ENCODE data around the gene CLDND2. TPM values are rescaled to one million over a fixed set of nuclear protein-coding genes. Genes with fewer than 3 reads are reported as not detected.

CLDND2 gene
- total RNA-seq, 1 experiment from 2014 or later: 0.79 TPM

- H3K36me3 Mint-ChIP-seq (ENCODE audit: insufficient read depth, unreplicated experiment): peaks cover 6% of the 10 kb centered on the region
- H3K9me3 Mint-ChIP-seq (ENCODE audit: unreplicated experiment): no peaks in the 10 kb centered on the region
- intact Hi-C loops (cut with micrococcal nuclease): no loop called here
- H3K27ac Mint-ChIP-seq (ENCODE audit: low read depth, unreplicated experiment): peak overlapping the region; percentile 65
- no peak for DNase-seq (ENCODE audit: unreplicated experiment)
- no peak overlapping the region for H3K4me3 Mint-ChIP-seq (ENCODE audit: unreplicated experiment)
- H3K27me3 Mint-ChIP-seq (ENCODE audit: insufficient read depth, unreplicated experiment): no peaks in the 10 kb centered on the region
- no TSS peak for BruUV-seq (replicated peaks)
- ChIA-PET POLR2A (interaction anchor here (1.0 to 2.0 kb wide), 2 partner anchors 12 to 16 kb away, joined by 4 to 5 read pairs; no protein-coding TSS in a partner anchor), CTCF (interaction anchor here (0.6 kb wide), 1 partner anchor 651 kb away, joined by 3 read pairs; no protein-coding TSS in a partner anchor)
- peaks cover 11% of the 10 kb centered on the region for H3K4me1 Mint-ChIP-seq (ENCODE audit: insufficient read depth, unreplicated experiment)
- TF ChIP-seq CTCF (IDR thresholded peaks at IDR 0.05; ENCODE audit: unreplicated experiment): no peak
These were observed 25.9 kb downstream of the CLDND2 start for GRCh38 chr19:51342631-51343569.

GRCh38 chr19:51341976-51342580 lies 26.7 kb downstream of the CLDND2 start, which contains the start of gene VSIG10L:
VSIG10L (minus strand) TSS chr19:51342139; CDS start chr19:51342124, 15 bp downstream.
- ChIA-PET CTCF (interaction anchor here (0.6 to 1.1 kb wide), 3 partner anchors 16 to 651 kb away, joined by 3 read pairs; no protein-coding TSS in a partner anchor), POLR2A (interaction anchor here (0.8 to 3.1 kb wide), 3 partner anchors 17 to 25 kb away, joined by 4 to 20 read pairs (median 8); no protein-coding TSS in a partner anchor)
- no peaks in the 10 kb centered on the region for H3K27me3 Mint-ChIP-seq (ENCODE audit: insufficient read depth, unreplicated experiment)
- H3K4me1 Mint-ChIP-seq (ENCODE audit: insufficient read depth, unreplicated experiment): peaks cover 11% of the 10 kb centered on the region
- no TSS peak for BruUV-seq (replicated peaks)
- intact Hi-C loops (cut with micrococcal nuclease): no loop called here
- TF ChIP-seq CTCF (IDR thresholded peaks at IDR 0.05; ENCODE audit: unreplicated experiment): no peak
- peaks cover 6% of the 10 kb centered on the region for H3K36me3 Mint-ChIP-seq (ENCODE audit: insufficient read depth, unreplicated experiment)
- no peaks in the 10 kb centered on the region for H3K9me3 Mint-ChIP-seq (ENCODE audit: unreplicated experiment)
- H3K27ac Mint-ChIP-seq (ENCODE audit: low read depth, unreplicated experiment): peak within 1 kb of the TSS; percentile 65
- no peak for DNase-seq (ENCODE audit: unreplicated experiment)
- peak within 1 kb of the TSS; percentile 76 for H3K4me3 Mint-ChIP-seq (ENCODE audit: unreplicated experiment)

- intact Hi-C loops (cut with micrococcal nuclease): no loop called here
- no peak for DNase-seq (ENCODE audit: unreplicated experiment)
- peaks cover 11% of the 10 kb centered on the region for H3K4me1 Mint-ChIP-seq (ENCODE audit: insufficient read depth, unreplicated experiment)
- H3K9me3 Mint-ChIP-seq (ENCODE audit: unreplicated experiment): no peaks in the 10 kb centered on the region
- no peak overlapping the region for H3K27ac Mint-ChIP-seq (ENCODE audit: low read depth, unreplicated experiment)
- ChIA-PET POLR2A (interaction anchor here (0.6 to 3.1 kb wide), 4 partner anchors 18 to 254 kb away, joined by 3 to 20 read pairs (median 6); no protein-coding TSS in a partner anchor), CTCF (interaction anchor here (0.8 to 2.6 kb wide), 4 partner anchors 16 to 342 kb away, joined by 3 to 18 read pairs (median 3); partner anchors contain the start of gene ETFB)
- no peaks in the 10 kb centered on the region for H3K36me3 Mint-ChIP-seq (ENCODE audit: insufficient read depth, unreplicated experiment)
- no peak for TF ChIP-seq CTCF (IDR thresholded peaks at IDR 0.05; ENCODE audit: unreplicated experiment)
- no TSS peak for BruUV-seq (replicated peaks)
- no peaks in the 10 kb centered on the region for H3K27me3 Mint-ChIP-seq (ENCODE audit: insufficient read depth, unreplicated experiment)
- H3K4me3 Mint-ChIP-seq (ENCODE audit: unreplicated experiment): peak overlapping the region; percentile 76
These were observed 27.7 kb downstream of the CLDND2 start for GRCh38 chr19:51341066-51341465.

Data from MCF 10A (cell line).